GM12878 (cell line): ENCODE data around the gene EPHA2. TPM values are rescaled to one million over a fixed set of nuclear protein-coding genes. Genes with fewer than 3 reads are reported as not detected.

Source experiments
- JUND ChIP-seq: IDR thresholded peaks from 2 replicates; pipeline ENCODE4 v1.6.1; 2012; ENCODE audit warnings: low read depth, mild to moderate bottlenecking, low read length, improper control_type of control experiment, moderate library complexity
- NR2F1 ChIP-seq: fragments of 450-650 bp; conservative IDR thresholded peaks from 2 replicates; pipeline ENCODE4 v1.6.1; 2017; ENCODE audit warnings: mild to moderate bottlenecking
- PML ChIP-seq: IDR thresholded peaks from 2 replicates; pipeline ENCODE4 v1.6.1; 2012; ENCODE audit warnings: low read length, inconsistent platforms
- POLR2A ChIP-seq: IDR thresholded peaks from 2 replicates; pipeline ENCODE4 v1.6.1; 2011; ENCODE audit warnings: low read depth, mild to moderate bottlenecking, low read length
- RCOR1 ChIP-seq: conservative IDR thresholded peaks from 2 replicates; pipeline ENCODE4 v1.6.1; 2012; ENCODE audit warnings: low read depth, low read length, improper control_type of control experiment
- STAT3 ChIP-seq: IDR thresholded peaks from 2 replicates; pipeline ENCODE4 v1.6.1; 2011; ENCODE audit warnings: low read depth, low read length, improper control_type of control experiment
- YBX1 ChIP-seq: fragments of 450-650 bp; IDR thresholded peaks from 2 replicates; pipeline ENCODE4 v1.6.1; 2016; ENCODE audit warnings: antibody characterized with exemption
- polyA plus RNA-seq, 11 experiments: library from polyadenylated mRNA; depleted of rRNA in 4 of 11; unstranded in 6 of 11; stranded (reverse) in 5 of 11; fragments of >200 nt; fragmentation: Nextera tagmentation in 4 of 11; fragmentation: Illumina TruSeq in 1 of 11; extraction: Ambion mirVana in 4 of 11; extraction: Trizol in 1 of 11; gene quantifications; 1 replicate in 1 of 11; 2 replicates in 10 of 11; pipeline versions ENCODE4 v1.2.1 to v1.2.3, GENCODE V29; 2011 to 2016; ENCODE audit warnings: inconsistent platforms in 2 of 11, missing spikeins in 2 of 11, low read depth in 1 of 11
- total RNA-seq, 4 experiments: library from RNA; depleted of rRNA in 3 of 4; stranded (reverse); fragments of >200 nt in 3 of 4; fragmentation: Illumina TruSeq in 1 of 4; extraction: Trizol in 1 of 4; gene quantifications; 2 replicates each; pipeline versions ENCODE4 v1.2.1 to v1.2.3, GENCODE V29; 2013 to 2021
- TF ChIP-seq, protein P1 (sequence below): fragments of 450-650 bp; IDR thresholded peaks from 2 replicates; pipeline ENCODE4 v1.6.1; 2017; ENCODE audit warnings: mild to moderate bottlenecking, low read depth, inconsistent platforms; ENCODE audit not compliant: poor library complexity, severe bottlenecking
- TF ChIP-seq, protein P2 (sequence below): fragments of 450-650 bp; IDR thresholded peaks from 2 replicates; pipeline ENCODE4 v1.6.1; 2017; ENCODE audit warnings: low read depth, mild to moderate bottlenecking, moderate library complexity
- TF ChIP-seq, protein P3 (sequence below): IDR thresholded peaks from 2 replicates; pipeline ENCODE4 v1.6.1; 2011; ENCODE audit warnings: low read depth, low read length, improper control_type of control experiment, borderline replicate concordance

Gene EPHA2
- total and polyA plus RNA-seq, 10 of the 15 experiments (the other 5 are each of a cell fraction or from before 2014, with no cell fraction given): 0.04 to 0.51 (median 0.23) TPM; not detected in 2

DNA sequence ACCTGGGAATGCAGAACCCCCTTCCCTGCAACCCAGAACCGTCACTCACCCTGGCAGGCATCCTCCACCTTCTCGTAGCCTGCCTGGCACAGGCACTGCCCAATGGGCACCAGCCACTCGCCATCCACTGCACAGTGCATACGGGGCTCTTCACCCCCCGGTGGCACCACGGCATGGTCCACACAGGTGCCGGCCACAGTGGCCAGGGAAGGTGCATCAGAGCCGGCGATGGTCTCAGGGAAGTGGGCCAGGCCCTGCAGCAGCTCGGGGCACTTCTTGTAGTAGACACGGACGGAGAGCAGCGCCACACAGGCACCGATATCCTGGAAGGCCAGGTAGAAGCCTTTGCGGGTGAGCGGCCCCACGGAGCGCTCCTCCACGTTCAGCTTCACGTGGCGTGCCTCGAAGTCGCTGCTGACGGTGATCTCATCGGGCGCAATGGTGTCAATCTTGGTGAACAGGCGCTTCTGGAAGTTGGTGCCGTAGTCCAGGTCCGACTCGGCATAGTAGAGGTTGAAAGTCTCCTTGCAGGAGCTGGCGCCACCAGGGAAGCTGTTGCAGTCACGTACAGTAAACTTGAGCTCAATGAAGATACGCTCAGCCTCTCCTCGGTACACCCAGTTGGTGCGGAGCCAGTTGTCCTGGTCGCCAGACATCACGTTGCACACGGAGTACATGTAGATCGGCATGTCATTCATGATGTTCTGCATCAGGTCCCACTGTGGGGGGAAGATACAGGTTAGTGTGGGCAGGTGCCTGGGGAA lies 7.4 kb downstream of the EPHA2 start (continued):
- TF ChIP-seq, protein P1, sequence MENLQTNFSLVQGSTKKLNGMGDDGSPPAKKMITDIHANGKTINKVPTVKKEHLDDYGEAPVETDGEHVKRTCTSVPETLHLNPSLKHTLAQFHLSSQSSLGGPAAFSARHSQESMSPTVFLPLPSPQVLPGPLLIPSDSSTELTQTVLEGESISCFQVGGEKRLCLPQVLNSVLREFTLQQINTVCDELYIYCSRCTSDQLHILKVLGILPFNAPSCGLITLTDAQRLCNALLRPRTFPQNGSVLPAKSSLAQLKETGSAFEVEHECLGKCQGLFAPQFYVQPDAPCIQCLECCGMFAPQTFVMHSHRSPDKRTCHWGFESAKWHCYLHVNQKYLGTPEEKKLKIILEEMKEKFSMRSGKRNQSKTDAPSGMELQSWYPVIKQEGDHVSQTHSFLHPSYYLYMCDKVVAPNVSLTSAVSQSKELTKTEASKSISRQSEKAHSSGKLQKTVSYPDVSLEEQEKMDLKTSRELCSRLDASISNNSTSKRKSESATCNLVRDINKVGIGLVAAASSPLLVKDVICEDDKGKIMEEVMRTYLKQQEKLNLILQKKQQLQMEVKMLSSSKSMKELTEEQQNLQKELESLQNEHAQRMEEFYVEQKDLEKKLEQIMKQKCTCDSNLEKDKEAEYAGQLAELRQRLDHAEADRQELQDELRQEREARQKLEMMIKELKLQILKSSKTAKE: no peak
- TF ChIP-seq, protein P2, sequence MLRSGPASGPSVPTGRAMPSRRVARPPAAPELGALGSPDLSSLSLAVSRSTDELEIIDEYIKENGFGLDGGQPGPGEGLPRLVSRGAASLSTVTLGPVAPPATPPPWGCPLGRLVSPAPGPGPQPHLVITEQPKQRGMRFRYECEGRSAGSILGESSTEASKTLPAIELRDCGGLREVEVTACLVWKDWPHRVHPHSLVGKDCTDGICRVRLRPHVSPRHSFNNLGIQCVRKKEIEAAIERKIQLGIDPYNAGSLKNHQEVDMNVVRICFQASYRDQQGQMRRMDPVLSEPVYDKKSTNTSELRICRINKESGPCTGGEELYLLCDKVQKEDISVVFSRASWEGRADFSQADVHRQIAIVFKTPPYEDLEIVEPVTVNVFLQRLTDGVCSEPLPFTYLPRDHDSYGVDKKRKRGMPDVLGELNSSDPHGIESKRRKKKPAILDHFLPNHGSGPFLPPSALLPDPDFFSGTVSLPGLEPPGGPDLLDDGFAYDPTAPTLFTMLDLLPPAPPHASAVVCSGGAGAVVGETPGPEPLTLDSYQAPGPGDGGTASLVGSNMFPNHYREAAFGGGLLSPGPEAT: no peak
- TF ChIP-seq STAT3 (no peak), RCOR1 (no peak), NR2F1 (no peak), YBX1 (no peak), JUND (no peak), POLR2A (no peak), PML (no peak)
- TF ChIP-seq, protein P3, sequence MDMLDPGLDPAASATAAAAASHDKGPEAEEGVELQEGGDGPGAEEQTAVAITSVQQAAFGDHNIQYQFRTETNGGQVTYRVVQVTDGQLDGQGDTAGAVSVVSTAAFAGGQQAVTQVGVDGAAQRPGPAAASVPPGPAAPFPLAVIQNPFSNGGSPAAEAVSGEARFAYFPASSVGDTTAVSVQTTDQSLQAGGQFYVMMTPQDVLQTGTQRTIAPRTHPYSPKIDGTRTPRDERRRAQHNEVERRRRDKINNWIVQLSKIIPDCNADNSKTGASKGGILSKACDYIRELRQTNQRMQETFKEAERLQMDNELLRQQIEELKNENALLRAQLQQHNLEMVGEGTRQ: no peak
